Measurements from ENCODE around the gene SMYD1. TPM values are rescaled to one million over a fixed set of nuclear protein-coding genes. Genes with fewer than 3 reads are reported as not detected.

SMYD1 gene
- total RNA-seq, 1 experiment from 2014 or later = not detected

DNA sequence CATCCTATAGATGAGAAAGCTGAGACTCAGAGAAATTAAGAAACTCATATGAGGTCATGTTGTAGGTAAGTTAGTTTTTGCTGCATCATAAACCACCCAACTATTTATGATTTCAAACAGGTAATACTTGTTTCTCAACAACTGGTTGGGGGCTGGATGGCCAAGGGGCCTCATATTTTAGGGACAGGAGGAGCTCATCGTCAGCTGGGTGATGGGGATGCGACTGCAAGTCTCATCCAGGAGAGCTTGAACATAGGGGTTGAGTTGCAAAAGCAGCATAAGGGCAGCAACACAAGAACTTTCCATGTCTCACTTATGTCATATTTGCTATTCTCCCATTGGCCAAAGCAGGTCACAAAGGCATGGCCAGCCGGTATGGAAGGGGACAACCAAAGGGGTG, 47.6 kb upstream of the SMYD1 start:
- H3K9me3 ChIP-seq (ENCODE audit: insufficient read depth, low read depth) = no peaks in the 10 kb centered on the region
- H3K79me2 ChIP-seq (ENCODE audit: low read depth) = no peaks in the 10 kb centered on the region
- ChIA-PET POLR2A (ENCODE audit: unreplicated experiment) (no interaction called here), CTCF (no interaction called here)
- H3K27ac ChIP-seq = no peak overlapping the region
- H3K9me2 ChIP-seq (ENCODE audit: insufficient read depth) = no peaks in the 10 kb centered on the region
- H3K27me3 ChIP-seq (ENCODE audit: insufficient read depth, low read depth) = no peaks in the 10 kb centered on the region
- TF ChIP-seq EZH2 (IDR thresholded peaks at IDR 0.05; ENCODE audit: low read depth) = no peak
- no peak for TF ChIP-seq CTCF (conservative IDR thresholded peaks at IDR 0.05)
- H3F3A ChIP-seq (ENCODE audit: insufficient read depth, low read depth) = peaks cover 8% of the 10 kb centered on the region; the same call in 1 of the 2 replicates
- no peaks in the 10 kb centered on the region for H4K20me1 ChIP-seq (ENCODE audit: insufficient read depth)
- H2AFZ ChIP-seq = no peak overlapping the region
- no peak overlapping the region for H3K4me2 ChIP-seq
- no peak overlapping the region for H3K4me3 ChIP-seq
- H3K36me3 ChIP-seq (ENCODE audit: low read depth) = no peaks in the 10 kb centered on the region
- DNase-seq = no peak
- BruUV-seq (replicated peaks) = no TSS peak
- H3K4me1 ChIP-seq (replicated peaks; ENCODE audit: insufficient read depth) = 0 out of 2 replicates have a peak, but pooled peaks cover 7% of the 10 kb centered on the region
- intact Hi-C loops (cut with micrococcal nuclease; ENCODE audit: unreplicated experiment) = no loop called here

DNA sequence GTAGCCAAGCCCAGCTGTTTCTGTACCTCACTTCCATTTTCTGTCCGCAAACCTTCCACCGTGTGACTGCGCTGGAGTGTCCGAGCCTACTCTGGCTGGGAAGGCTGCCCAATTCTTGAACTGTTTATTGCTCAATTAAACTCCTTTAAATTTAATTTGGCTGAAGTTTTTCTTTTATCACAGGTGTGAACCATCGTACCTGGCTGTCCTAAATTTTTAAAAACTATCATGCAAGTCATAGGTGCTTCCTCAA, 45.0 kb upstream of the SMYD1 start:
- H2AFZ ChIP-seq = no peak overlapping the region
- no peak overlapping the region for H3K4me3 ChIP-seq
- H3K27ac ChIP-seq = no peak overlapping the region
- no peaks in the 10 kb centered on the region for H3K79me2 ChIP-seq (ENCODE audit: low read depth)
- TF ChIP-seq EZH2 (IDR thresholded peaks at IDR 0.05; ENCODE audit: low read depth) = no peak
- no peak for TF ChIP-seq CTCF (conservative IDR thresholded peaks at IDR 0.05)
- ChIA-PET POLR2A (ENCODE audit: unreplicated experiment) (no interaction called here), CTCF (interaction anchor here (0.7 kb wide), 1 partner anchor 20 kb away, joined by 3 read pairs; no protein-coding TSS in a partner anchor)
- H3K4me2 ChIP-seq = no peak overlapping the region
- no TSS peak for BruUV-seq (replicated peaks)
- no peaks in the 10 kb centered on the region for H3K4me1 ChIP-seq (replicated peaks; ENCODE audit: insufficient read depth)
- no peak for DNase-seq
- no peaks in the 10 kb centered on the region for H3K9me3 ChIP-seq (ENCODE audit: insufficient read depth, low read depth)
- no peaks in the 10 kb centered on the region for H3K27me3 ChIP-seq (ENCODE audit: insufficient read depth, low read depth)
- H3F3A ChIP-seq (ENCODE audit: insufficient read depth, low read depth) = no peaks in the 10 kb centered on the region
- no peaks in the 10 kb centered on the region for H4K20me1 ChIP-seq (ENCODE audit: insufficient read depth)
- H3K9me2 ChIP-seq (ENCODE audit: insufficient read depth) = 0 out of 2 replicates have a peak, but pooled peaks cover 4% of the 10 kb centered on the region
- no peaks in the 10 kb centered on the region for H3K36me3 ChIP-seq (ENCODE audit: low read depth)
- intact Hi-C loops (cut with micrococcal nuclease; ENCODE audit: unreplicated experiment) = no loop called here

- Histone ChIP-seq H3K9me2 (ENCODE audit: insufficient read depth) (0 out of 2 replicates have a peak, but pooled peaks cover 4% of the 10 kb centered on the region), H3K4me3 (no peak overlapping the region), H3K4me1 (replicated peaks; ENCODE audit: insufficient read depth) (no peaks in the 10 kb centered on the region), H3K36me3 (ENCODE audit: low read depth) (peaks cover 8% of the 10 kb centered on the region), H3F3A (ENCODE audit: insufficient read depth, low read depth) (no peaks in the 10 kb centered on the region), H2AFZ (no peak overlapping the region), H4K20me1 (ENCODE audit: insufficient read depth) (no peaks in the 10 kb centered on the region), H3K27ac (no peak overlapping the region), H3K4me2 (no peak overlapping the region), H3K27me3 (ENCODE audit: insufficient read depth, low read depth) (no peaks in the 10 kb centered on the region), H3K9me3 (ENCODE audit: insufficient read depth, low read depth) (no peaks in the 10 kb centered on the region), H3K79me2 (ENCODE audit: low read depth) (no peaks in the 10 kb centered on the region)
- intact Hi-C loops (cut with micrococcal nuclease; ENCODE audit: unreplicated experiment) = no loop called here
- no peak for DNase-seq
- ChIA-PET POLR2A (ENCODE audit: unreplicated experiment) (no interaction called here), CTCF (no interaction called here)
- TF ChIP-seq CTCF (conservative IDR thresholded peaks at IDR 0.05) = no peak
- no peak for TF ChIP-seq EZH2 (IDR thresholded peaks at IDR 0.05; ENCODE audit: low read depth)
- BruUV-seq (replicated peaks) = no TSS peak
Observed at GRCh38 chr2:88024509-88024908, 43.1 kb upstream of the SMYD1 start.
